Parathyroid adenoma (tissue), 2 donors: Measurements from ENCODE around the gene SETD4.

Source experiments
- H2AFZ ChIP-seq: fragments of 300-600 bp; sonication (generic); one replicate; pipeline ENCODE4 v1.7.0; 2017; ENCODE audit warnings: antibody characterized with exemption, mild to moderate bottlenecking
- H3K27ac ChIP-seq: fragments of 300-600 bp; sonication (generic); one replicate; pipeline ENCODE4 v1.7.0; 2017
- H3K27me3 ChIP-seq: fragments of 300-600 bp; sonication (generic); one replicate; pipeline ENCODE4 v1.7.0; 2017; ENCODE audit warnings: low read length; ENCODE audit not compliant: control insufficient read depth, insufficient read depth
- H3K36me3 ChIP-seq: fragments of 300-600 bp; sonication (generic); one replicate; pipeline ENCODE4 v1.7.0; 2017; ENCODE audit warnings: low read length; ENCODE audit not compliant: control insufficient read depth, insufficient read depth
- H3K4me1 ChIP-seq: fragments of 300-600 bp; sonication (generic); one replicate; pipeline ENCODE4 v1.7.0; 2017; ENCODE audit warnings: control low read depth
- H3K4me2 ChIP-seq: fragments of 300-600 bp; sonication (generic); one replicate; pipeline ENCODE4 v1.7.0; 2017; ENCODE audit warnings: low read length
- H3K4me3 ChIP-seq: fragments of 300-600 bp; sonication (generic); one replicate; pipeline ENCODE4 v1.7.0; 2017; ENCODE audit warnings: low read depth, low read length
- H3K79me2 ChIP-seq: fragments of 300-600 bp; sonication (generic); one replicate; pipeline ENCODE4 v1.7.0; 2017; ENCODE audit warnings: control low read depth
- H3K9ac ChIP-seq: fragments of 300-600 bp; sonication (generic); one replicate; pipeline ENCODE4 v1.7.0; 2017; ENCODE audit warnings: mild to moderate bottlenecking
- H3K9me3 ChIP-seq: fragments of 300-600 bp; sonication (generic); one replicate; pipeline ENCODE4 v1.7.0; 2017; ENCODE audit warnings: low read length; ENCODE audit not compliant: control insufficient read depth
- TF ChIP-seq, protein P1 (sequence below): fragments of 300-600 bp; sonication (generic); IDR thresholded peaks from one replicate; pipeline ENCODE4 v1.7.0; 2017; ENCODE audit warnings: antibody characterized with exemption, mild to moderate bottlenecking
- donor health status: primary hyperparathyroidism.

Gene SETD4

DNA sequence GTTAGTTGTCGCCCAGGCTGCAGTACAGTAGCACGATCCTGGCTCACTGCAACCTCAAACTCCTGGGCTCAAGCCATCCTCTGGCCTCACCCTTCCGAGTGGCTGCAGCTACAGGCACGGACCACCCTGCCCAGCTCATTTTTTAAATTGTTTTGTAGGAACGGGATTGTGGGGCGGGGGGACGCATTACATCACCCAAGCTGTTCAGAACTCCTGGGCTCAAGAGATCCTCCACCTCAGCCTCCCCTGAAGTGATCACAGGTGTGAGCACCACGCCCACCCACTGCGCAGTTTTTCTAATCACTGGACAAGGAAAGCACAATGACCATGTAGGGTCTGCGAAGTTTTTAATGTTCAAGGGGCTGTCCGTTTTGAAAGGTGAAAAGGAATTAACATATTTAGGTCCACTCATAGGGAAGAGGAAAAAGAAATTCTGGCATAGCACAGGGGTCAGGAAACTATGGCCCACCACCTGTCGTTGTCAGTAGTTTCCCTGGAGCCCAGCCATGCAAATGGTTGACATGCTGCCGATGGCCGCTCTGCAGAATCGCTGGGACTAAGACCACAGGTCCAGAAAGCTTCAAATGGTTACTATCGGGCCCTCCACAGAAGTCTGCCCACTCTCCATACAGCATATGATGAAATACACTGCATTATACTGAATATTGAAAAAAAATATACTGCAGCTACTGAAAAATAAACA is 26.0 kb downstream of the SETD4 start:
- Histone ChIP-seq H3K9me3 (no peaks in the 10 kb centered on the region), H3K27ac (no peak overlapping the region), H2AFZ (no peak overlapping the region), H3K79me2 (no peaks in the 10 kb centered on the region), H3K9ac (no peak overlapping the region), H3K4me1 (no peaks in the 10 kb centered on the region), H3K4me2 (no peak overlapping the region), H3K27me3 (no peaks in the 10 kb centered on the region), H3K4me3 (no peak overlapping the region), H3K36me3 (no peaks in the 10 kb centered on the region)
- TF ChIP-seq, protein P1, sequence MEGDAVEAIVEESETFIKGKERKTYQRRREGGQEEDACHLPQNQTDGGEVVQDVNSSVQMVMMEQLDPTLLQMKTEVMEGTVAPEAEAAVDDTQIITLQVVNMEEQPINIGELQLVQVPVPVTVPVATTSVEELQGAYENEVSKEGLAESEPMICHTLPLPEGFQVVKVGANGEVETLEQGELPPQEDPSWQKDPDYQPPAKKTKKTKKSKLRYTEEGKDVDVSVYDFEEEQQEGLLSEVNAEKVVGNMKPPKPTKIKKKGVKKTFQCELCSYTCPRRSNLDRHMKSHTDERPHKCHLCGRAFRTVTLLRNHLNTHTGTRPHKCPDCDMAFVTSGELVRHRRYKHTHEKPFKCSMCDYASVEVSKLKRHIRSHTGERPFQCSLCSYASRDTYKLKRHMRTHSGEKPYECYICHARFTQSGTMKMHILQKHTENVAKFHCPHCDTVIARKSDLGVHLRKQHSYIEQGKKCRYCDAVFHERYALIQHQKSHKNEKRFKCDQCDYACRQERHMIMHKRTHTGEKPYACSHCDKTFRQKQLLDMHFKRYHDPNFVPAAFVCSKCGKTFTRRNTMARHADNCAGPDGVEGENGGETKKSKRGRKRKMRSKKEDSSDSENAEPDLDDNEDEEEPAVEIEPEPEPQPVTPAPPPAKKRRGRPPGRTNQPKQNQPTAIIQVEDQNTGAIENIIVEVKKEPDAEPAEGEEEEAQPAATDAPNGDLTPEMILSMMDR = no peak

DNA sequence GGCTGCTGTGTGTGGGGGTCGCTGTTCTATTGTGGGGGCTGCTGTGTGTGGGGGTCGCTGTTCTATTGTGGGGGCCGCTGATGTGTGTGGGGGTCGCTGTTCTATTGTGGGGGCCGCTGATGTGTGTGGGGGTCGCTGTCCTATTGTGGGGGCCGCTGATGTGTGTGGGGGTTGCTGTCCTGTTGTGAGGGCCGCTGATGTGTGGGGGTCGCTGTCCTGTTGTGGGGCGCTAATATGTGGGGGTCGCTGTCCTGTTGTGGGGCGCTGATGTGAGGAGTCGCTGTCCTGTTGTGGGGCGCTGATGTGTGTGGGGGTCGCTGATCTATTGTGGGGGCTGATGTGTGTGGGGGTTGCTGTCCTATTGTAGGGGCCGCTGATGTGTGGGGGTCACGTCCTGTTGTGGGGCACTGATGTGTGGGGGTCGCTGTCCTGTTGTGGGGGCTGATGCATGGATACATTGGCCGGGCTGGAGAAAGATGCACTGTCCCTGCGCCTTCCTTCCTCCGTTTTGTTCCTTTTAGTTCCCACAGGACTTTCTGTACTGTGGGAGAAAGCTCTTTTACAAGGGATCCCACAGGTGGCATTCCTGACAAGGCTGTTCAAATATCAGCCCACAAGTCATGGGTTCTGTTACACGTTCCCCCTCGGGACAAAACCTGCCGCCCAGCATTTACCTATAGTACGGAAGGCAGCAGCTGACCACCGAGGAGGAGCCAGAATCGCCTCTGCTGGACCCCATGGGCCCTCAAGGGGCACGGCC is 27.5 kb downstream of the SETD4 start:
- no peak overlapping the region for H3K9ac ChIP-seq
- H2AFZ ChIP-seq = no peak overlapping the region
- H3K4me1 ChIP-seq = no peaks in the 10 kb centered on the region
- no peaks in the 10 kb centered on the region for H3K27me3 ChIP-seq
- no peak overlapping the region for H3K4me2 ChIP-seq
- TF ChIP-seq, protein P1 = no peak
- H3K9me3 ChIP-seq = no peaks in the 10 kb centered on the region
- H3K4me3 ChIP-seq = no peak overlapping the region
- no peak overlapping the region for H3K27ac ChIP-seq
- H3K79me2 ChIP-seq = no peaks in the 10 kb centered on the region
- H3K36me3 ChIP-seq = no peaks in the 10 kb centered on the region

DNA sequence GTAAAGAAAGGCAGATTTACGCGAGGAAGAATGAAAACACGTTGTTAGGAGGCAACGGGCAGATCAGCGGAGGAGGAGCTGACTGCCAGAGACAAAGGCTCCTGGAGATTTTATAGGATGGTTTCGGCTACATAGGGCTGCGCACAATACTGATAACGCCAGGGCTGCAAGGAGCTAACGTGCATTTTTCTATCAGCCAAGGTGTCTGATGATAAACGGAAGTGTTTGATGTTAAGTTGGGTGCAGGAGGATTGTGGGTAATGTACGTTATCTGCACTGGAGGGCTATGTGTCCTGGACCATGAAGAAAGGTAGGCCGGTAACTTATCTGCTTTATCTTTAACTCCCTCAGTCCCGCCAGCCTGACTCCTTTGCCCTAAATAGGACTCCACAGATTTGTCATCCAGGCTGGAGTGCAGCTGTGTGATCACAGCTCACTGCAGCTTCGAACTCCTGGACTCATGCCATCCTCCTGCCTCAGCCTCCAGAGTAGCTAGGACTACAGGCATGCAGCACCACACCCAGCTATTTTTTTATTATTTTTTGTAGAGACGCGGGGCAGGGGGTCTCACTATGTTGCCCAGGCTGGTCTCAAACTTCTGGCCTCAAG is 29.6 kb downstream of the SETD4 start:
- H3K9ac ChIP-seq = no peak overlapping the region
- no peaks in the 10 kb centered on the region for H3K27me3 ChIP-seq
- H3K4me2 ChIP-seq = no peak overlapping the region
- TF ChIP-seq, protein P1 = no peak
- no peak overlapping the region for H3K4me3 ChIP-seq
- H3K79me2 ChIP-seq = no peaks in the 10 kb centered on the region
- no peak overlapping the region for H2AFZ ChIP-seq
- no peak overlapping the region for H3K27ac ChIP-seq
- no peaks in the 10 kb centered on the region for H3K4me1 ChIP-seq
- no peaks in the 10 kb centered on the region for H3K36me3 ChIP-seq
- H3K9me3 ChIP-seq = no peaks in the 10 kb centered on the region

DNA sequence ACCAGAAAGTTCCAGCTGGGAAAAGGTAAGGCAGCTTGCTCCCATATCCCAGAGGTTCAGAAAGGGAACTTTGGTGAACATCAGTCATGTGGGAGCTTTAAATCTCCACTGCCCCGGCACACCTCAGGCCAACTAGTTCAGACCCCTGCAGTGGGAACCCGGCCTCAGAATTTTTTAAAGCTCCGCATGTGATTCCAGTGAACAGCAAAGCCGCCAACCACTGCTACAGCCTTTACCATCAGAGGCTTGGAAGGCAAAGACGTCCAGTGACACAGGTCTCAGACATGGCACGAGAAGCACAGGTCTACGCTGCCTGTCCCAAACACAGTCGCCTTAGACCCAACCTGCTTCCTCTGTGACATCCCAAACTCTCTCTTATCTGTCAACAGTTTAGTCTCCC is 31.0 kb downstream of the SETD4 start:
- Histone ChIP-seq H3K27me3 (no peaks in the 10 kb centered on the region), H3K4me3 (no peak overlapping the region), H3K36me3 (no peaks in the 10 kb centered on the region), H3K4me2 (no peak overlapping the region), H3K9ac (no peak overlapping the region), H3K4me1 (no peaks in the 10 kb centered on the region), H3K27ac (no peak overlapping the region), H3K79me2 (no peaks in the 10 kb centered on the region), H2AFZ (no peak overlapping the region), H3K9me3 (no peaks in the 10 kb centered on the region)
- TF ChIP-seq, protein P1 = no peak
